ENCODE measurements around the gene AGBL1. TPM values are rescaled to one million over a fixed set of nuclear protein-coding genes. Genes with fewer than 3 reads are reported as not detected.
"Not testable (repeated sequence)": the region's sequence is repeated elsewhere in the genome, so short reads cannot be mapped to it uniquely, and the experiment has no call there.

The AGBL1 gene
- total RNA-seq, 1 donor from 2014 or later = not detected

GRCh38 chr15:86837294-86838061 is 757.8 kb downstream of the AGBL1 start:
- no peak for ATAC-seq

- no peak for ATAC-seq
Observed at GRCh38 chr15:86839502-86839901, 759.8 kb downstream of the AGBL1 start.

- no peak for ATAC-seq
Observed at GRCh38 chr15:86840996-86841395, 761.3 kb downstream of the AGBL1 start.

GRCh38 chr15:86842199-86842598 is 762.5 kb downstream of the AGBL1 start:
- ATAC-seq = no peak

- no peak for ATAC-seq
Observed at GRCh38 chr15:86846036-86846435, 766.4 kb downstream of the AGBL1 start.

GRCh38 chr15:86849136-86849535 is 769.5 kb downstream of the AGBL1 start:
- ATAC-seq = no peak

- ATAC-seq = no peak
Observed at GRCh38 chr15:86849558-86850285, 770.1 kb downstream of the AGBL1 start.

GRCh38 chr15:86850939-86851338 is 771.3 kb downstream of the AGBL1 start:
- ATAC-seq = no peak

- no peak for ATAC-seq
Observed at GRCh38 chr15:86852741-86853140, 773.1 kb downstream of the AGBL1 start.

- no peak for ATAC-seq
Observed at GRCh38 chr15:86854176-86854575, 774.5 kb downstream of the AGBL1 start.

GRCh38 chr15:86855307-86856291 is 775.9 kb downstream of the AGBL1 start:
- no peak for ATAC-seq

- ATAC-seq = no peak
Observed at GRCh38 chr15:86857701-86858100, 778.0 kb downstream of the AGBL1 start.

GRCh38 chr15:86863226-86863915 is 783.7 kb downstream of the AGBL1 start:
- ATAC-seq = peak; percentile 68

- no peak for ATAC-seq
Observed at GRCh38 chr15:86865920-86866319, 786.2 kb downstream of the AGBL1 start.

- no peak for ATAC-seq
Observed at GRCh38 chr15:86870846-86871245, 791.2 kb downstream of the AGBL1 start.

GRCh38 chr15:86871964-86872363 is 792.3 kb downstream of the AGBL1 start:
- no peak for ATAC-seq

- ATAC-seq = no peak
Observed at GRCh38 chr15:86872782-86873181, 793.1 kb downstream of the AGBL1 start.

- ATAC-seq = no peak
Observed at GRCh38 chr15:86875067-86875466, 795.4 kb downstream of the AGBL1 start.

- ATAC-seq = no peak
Observed at GRCh38 chr15:86876387-86876944, 796.8 kb downstream of the AGBL1 start.

- ATAC-seq = no peak
Observed at GRCh38 chr15:86877171-86877631, 797.5 kb downstream of the AGBL1 start.

GRCh38 chr15:86878844-86879243 is 799.2 kb downstream of the AGBL1 start:
- not testable (repeated sequence) for ATAC-seq

Measured in esophagus mucosa (tissue), 1 donor.